ENCODE data around the gene PBXIP1.

DNA sequence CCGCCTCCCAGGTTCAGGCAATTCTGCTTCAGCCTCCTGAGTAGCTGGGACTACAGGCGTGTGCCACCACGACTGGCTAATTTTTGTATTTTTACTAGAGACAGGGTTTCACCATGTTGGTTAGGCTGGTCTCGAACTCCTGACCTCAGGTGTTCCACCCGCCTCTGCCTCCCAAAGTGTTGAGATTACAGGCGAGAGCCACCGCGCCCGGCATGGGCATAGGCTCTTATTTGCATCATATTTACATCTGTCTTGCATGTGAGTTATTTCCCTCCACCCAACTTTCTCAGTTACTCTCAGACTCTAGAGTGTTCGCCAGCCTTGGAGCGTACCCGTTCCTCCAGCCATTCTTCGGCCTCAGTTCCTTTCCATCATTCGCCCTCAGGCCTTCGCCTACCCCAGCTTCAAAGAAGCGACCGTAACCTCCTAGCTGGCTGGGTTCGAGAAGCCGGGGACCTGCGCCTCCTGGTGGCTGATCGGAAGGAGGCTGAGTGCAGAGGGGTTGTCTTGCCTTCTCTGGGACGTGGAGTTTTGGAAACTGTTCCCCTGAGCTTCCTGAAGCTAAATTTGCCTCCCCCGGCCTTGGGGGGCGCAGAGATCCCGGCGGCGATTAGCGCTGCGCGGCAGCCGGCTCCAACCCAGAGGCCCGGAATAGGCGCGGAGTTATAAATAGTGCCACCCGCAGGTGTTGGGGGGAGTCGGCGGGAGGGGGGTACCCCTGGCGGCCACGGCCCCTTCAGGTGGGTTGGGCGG lies 43.1 kb upstream of the PBXIP1 start:
- peak; percentile 69 to 91 (median 84) for TF ChIP-seq CTCF (IDR thresholded peaks at IDR 0.05)
- no peak for TF ChIP-seq POLR2A (IDR thresholded peaks at IDR 0.05)
